ENCODE results near the gene LUC7L2.
"Not testable (repeated sequence)": the region's sequence is repeated elsewhere in the genome, so short reads cannot be mapped to it uniquely, and the experiment has no call there.

Gene LUC7L2

GRCh38 chr7:139345042-139345441 is 14.7 kb upstream of the LUC7L2 start:
- Histone ChIP-seq H3K9me3 (no peaks in the 10 kb centered on the region), H3K27ac (no peak overlapping the region), H3K36me3 (peaks cover 12% of the 10 kb centered on the region), H3K4me1 (ENCODE audit: control insufficient read depth in 1 of 2, insufficient read depth in 1 of 2, low read depth in 1 of 2, low read length in 1 of 2) (peaks cover 14 to 15% of the 10 kb centered on the region in 2 experiments), H3K4me3 (ENCODE audit: low read depth in 1 of 2, low read length in 1 of 2) (no peak overlapping the region), H3K27me3 (no peaks in the 10 kb centered on the region)
- TF ChIP-seq CTCF (IDR thresholded peaks at IDR 0.05) = no peak

DNA sequence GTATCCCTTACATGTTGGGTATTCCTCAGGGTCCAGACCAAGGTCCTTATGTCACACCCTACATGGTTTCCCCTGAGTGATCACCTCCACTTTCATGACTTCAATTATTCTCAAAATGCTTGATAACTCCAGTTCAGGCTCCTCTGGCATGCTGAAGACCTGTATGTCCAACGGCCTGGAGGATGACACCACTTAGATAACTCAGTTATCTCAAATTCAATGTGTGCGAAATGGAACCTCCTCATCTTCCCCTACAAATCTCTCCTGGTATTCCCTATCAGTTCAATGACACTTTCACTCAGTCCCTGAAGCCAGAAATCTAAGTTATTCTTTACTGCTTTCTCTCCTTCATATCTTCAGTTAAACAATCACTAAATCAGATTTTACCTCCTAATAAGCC is 8.7 kb upstream of the LUC7L2 start:
- Histone ChIP-seq H3K4me1 (ENCODE audit: control insufficient read depth in 1 of 2, insufficient read depth in 1 of 2, low read depth in 1 of 2, low read length in 1 of 2) (peaks cover 8 to 10% of the 10 kb centered on the region in 2 experiments), H3K9me3 (no peaks in the 10 kb centered on the region), H3K4me3 (ENCODE audit: low read depth in 1 of 2, low read length in 1 of 2) (no peak overlapping the region), H3K27ac (no peak overlapping the region), H3K27me3 (no peaks in the 10 kb centered on the region), H3K36me3 (peaks cover 12% of the 10 kb centered on the region)
- TF ChIP-seq CTCF (IDR thresholded peaks at IDR 0.05) = no peak

GRCh38 chr7:139354729-139355128 is 5.0 kb upstream of the LUC7L2 start:
- Histone ChIP-seq H3K36me3 (no peaks in the 10 kb centered on the region), H3K4me3 (ENCODE audit: low read depth in 1 of 2, low read length in 1 of 2) (no peak overlapping the region), H3K9me3 (no peaks in the 10 kb centered on the region), H3K27me3 (no peaks in the 10 kb centered on the region), H3K27ac (peak overlapping the region; percentile 22), H3K4me1 (ENCODE audit: control insufficient read depth in 1 of 2, insufficient read depth in 1 of 2, low read depth in 1 of 2, low read length in 1 of 2) (peaks cover 18 to 20% of the 10 kb centered on the region in 2 experiments)
- no peak for TF ChIP-seq CTCF (IDR thresholded peaks at IDR 0.05)

DNA sequence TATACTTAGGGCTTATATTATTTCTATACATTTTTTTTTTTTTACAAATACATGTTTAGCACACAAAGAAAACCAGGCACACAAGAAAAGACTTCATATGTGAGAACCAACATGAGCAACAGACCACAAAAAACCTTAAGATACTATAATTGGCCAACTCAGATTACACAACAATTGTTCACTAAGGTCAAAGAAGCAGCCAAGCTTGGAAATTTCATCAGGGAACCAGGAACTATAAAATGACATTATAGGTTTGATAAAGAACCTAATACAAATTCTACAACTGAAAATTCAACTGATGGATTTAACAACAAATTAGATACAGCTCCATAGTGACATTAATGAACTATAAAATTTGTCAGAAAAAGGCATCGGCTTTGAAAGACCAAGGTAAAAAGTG is 4.4 kb upstream of the LUC7L2 start:
- H3K27me3 ChIP-seq = no peaks in the 10 kb centered on the region

DNA sequence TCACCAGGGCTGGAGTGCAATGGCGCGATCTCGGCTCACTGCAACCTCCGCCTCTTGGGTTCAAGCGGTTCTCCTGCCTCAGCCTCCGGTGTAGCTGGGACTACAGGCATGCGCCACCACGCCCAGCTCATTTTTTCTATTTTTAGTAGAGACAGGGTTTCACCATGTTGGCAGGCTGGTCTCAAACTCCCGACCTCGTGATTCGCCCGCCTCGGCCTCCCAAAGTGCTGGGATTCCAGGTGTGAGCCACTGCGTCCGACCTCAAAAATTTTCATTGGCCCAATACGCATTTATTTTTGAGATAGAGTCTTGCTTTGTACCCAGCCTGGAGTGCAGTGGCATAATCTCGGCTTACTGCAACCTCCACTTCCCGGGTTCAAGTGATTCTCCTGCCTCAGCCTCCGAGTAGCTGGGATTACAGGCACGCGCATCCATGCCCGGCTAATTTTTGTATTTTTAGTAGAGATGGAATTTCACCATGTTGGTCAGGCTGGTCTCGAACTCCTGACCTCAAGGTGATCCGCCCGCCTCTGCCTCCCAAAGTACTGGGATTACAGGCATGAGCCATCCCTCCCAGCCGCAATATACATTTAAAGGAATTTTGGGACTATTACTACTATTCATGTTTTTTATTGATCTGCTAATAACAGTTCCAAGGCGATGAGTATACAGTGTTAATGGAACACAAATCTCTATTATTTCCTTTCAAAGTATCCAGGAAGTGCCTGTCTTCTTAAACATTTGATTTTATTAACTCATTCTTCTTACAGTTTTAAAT is 1.8 kb upstream of the LUC7L2 start:
- H3K36me3 ChIP-seq, H3K27me3 ChIP-seq, H3K9me3 ChIP-seq: not testable (repeated sequence)
- H3K27ac ChIP-seq = peak overlapping the region; percentile 97
- H3K4me1 ChIP-seq (ENCODE audit: control insufficient read depth in 1 of 2, insufficient read depth in 1 of 2, low read depth in 1 of 2, low read length in 1 of 2) = peaks cover 32 to 38% of the 10 kb centered on the region in 2 experiments
- peak overlapping the region; percentile 99 to 100 for H3K4me3 ChIP-seq (ENCODE audit: low read depth in 1 of 2, low read length in 1 of 2)

More for the DNA sequence above, 4.4 kb upstream of the LUC7L2 start:
- Histone ChIP-seq H3K9me3 (no peaks in the 10 kb centered on the region), H3K4me3 (ENCODE audit: low read depth in 1 of 2, low read length in 1 of 2) (no peak overlapping the region), H3K4me1 (ENCODE audit: control insufficient read depth in 1 of 2, insufficient read depth in 1 of 2, low read depth in 1 of 2, low read length in 1 of 2) (peaks cover 18 to 20% of the 10 kb centered on the region in 2 experiments), H3K27ac (peak overlapping the region; percentile 22), H3K36me3 (no peaks in the 10 kb centered on the region)
- no peak for TF ChIP-seq CTCF (IDR thresholded peaks at IDR 0.05)

- Histone ChIP-seq H3K9me3 (no peaks in the 10 kb centered on the region), H3K27ac (peak overlapping the region; percentile 97), H3K36me3 (no peaks in the 10 kb centered on the region), H3K4me3 (ENCODE audit: low read depth in 1 of 2, low read length in 1 of 2) (peak overlapping the region; percentile 99 to 100), H3K27me3 (no peaks in the 10 kb centered on the region), H3K4me1 (ENCODE audit: control insufficient read depth in 1 of 2, insufficient read depth in 1 of 2, low read depth in 1 of 2, low read length in 1 of 2) (peaks cover 32 to 38% of the 10 kb centered on the region in 2 experiments)
- no peak for TF ChIP-seq CTCF (IDR thresholded peaks at IDR 0.05)
Observed at GRCh38 chr7:139358541-139359365, 941 bp upstream of the LUC7L2 start.

Data from neutrophil (primary cell).